Activated B cell treated with CpG ODN at 0.5 μM for 24 hours (primary cell): ENCODE results near the gene WIPF2. TPM values are rescaled to one million over a fixed set of nuclear protein-coding genes. Genes with fewer than 3 reads are reported as not detected.

Experiments used
- ATAC-seq: fragments of 200-7000 bp; cut with Tn5 transposase; one replicate; pipeline ENCODE4 v1.10.0; 2021; ENCODE audit warnings: low read depth, mild to moderate bottlenecking, moderate library complexity
- CTCF ChIA-PET: fragments of 350-600 bp; sonication (Branson Sonifier 250); formaldehyde crosslinking; loops from one replicate; lab custom pipeline; 2021; ENCODE audit warnings: antibody characterized with exemption; lab: Charles Lee
- POLR2A ChIA-PET: fragments of 350-600 bp; sonication (Branson Sonifier 250); formaldehyde crosslinking; loops from one replicate; lab custom pipeline; 2021; ENCODE audit warnings: antibody characterized with exemption; lab: Charles Lee
- DNase-seq: peaks from one replicate; pipeline ENCODE4 v3.0.0; 2022
- H3K27ac Mint-ChIP-seq: one replicate; pipeline ENCODE4 v1.8.0; 2020; ENCODE audit warnings: mixed read lengths
- H3K27me3 Mint-ChIP-seq: one replicate; pipeline ENCODE4 v1.8.0; 2021; ENCODE audit warnings: mixed read lengths
- H3K36me3 Mint-ChIP-seq: one replicate; pipeline ENCODE4 v1.8.0; 2021; ENCODE audit warnings: low read depth, mixed read lengths
- H3K4me1 Mint-ChIP-seq: one replicate; pipeline ENCODE4 v1.8.0; 2021; ENCODE audit warnings: mixed read lengths
- H3K4me3 Mint-ChIP-seq: one replicate; pipeline ENCODE4 v1.8.0; 2020; ENCODE audit warnings: mild to moderate bottlenecking, mixed read lengths
- H3K9me3 Mint-ChIP-seq: one replicate; pipeline ENCODE4 v1.8.0; 2020; ENCODE audit warnings: mixed read lengths
- intact Hi-C: fragments of 100-400 bp; cut with micrococcal nuclease; formaldehyde crosslinking; loops from one replicate; pipeline ENCODE4 v1.15.1; 2024
- total RNA-seq: library from RNA; stranded (reverse); gene quantifications from 2 replicates; pipeline ENCODE4 v1.2.3, GENCODE V29; 2022
- TF ChIP-seq, protein P1 (sequence below): fragments of 200-600 bp; IDR thresholded peaks from one replicate; pipeline ENCODE4 v1.8.0; 2022; ENCODE audit warnings: antibody characterized with exemption, mild to moderate bottlenecking

WIPF2 gene
- total RNA-seq, 1 donor from 2014 or later = 32.9 TPM

- no peak for DNase-seq
- ChIA-PET CTCF (interaction anchor here (0.9 to 5.4 kb wide), 10 partner anchors 9 to 35 kb away, joined by 3 to 53 read pairs (median 3); no protein-coding TSS in a partner anchor), POLR2A (interaction anchor here (0.5 to 7.4 kb wide), 18 partner anchors 13 to 1362 kb away, joined by 3 to 154 read pairs (median 4); partner anchors contain the start of genes CASC3, CCR7, EIF1 and RARA)
- no peaks in the 10 kb centered on the region for H3K9me3 Mint-ChIP-seq
- ATAC-seq = peak; percentile 18
- TF ChIP-seq, protein P1, sequence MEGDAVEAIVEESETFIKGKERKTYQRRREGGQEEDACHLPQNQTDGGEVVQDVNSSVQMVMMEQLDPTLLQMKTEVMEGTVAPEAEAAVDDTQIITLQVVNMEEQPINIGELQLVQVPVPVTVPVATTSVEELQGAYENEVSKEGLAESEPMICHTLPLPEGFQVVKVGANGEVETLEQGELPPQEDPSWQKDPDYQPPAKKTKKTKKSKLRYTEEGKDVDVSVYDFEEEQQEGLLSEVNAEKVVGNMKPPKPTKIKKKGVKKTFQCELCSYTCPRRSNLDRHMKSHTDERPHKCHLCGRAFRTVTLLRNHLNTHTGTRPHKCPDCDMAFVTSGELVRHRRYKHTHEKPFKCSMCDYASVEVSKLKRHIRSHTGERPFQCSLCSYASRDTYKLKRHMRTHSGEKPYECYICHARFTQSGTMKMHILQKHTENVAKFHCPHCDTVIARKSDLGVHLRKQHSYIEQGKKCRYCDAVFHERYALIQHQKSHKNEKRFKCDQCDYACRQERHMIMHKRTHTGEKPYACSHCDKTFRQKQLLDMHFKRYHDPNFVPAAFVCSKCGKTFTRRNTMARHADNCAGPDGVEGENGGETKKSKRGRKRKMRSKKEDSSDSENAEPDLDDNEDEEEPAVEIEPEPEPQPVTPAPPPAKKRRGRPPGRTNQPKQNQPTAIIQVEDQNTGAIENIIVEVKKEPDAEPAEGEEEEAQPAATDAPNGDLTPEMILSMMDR = no peak
- peaks cover 97% of the 10 kb centered on the region for H3K4me1 Mint-ChIP-seq
- peaks cover 19% of the 10 kb centered on the region for H3K36me3 Mint-ChIP-seq
- peak overlapping the region; percentile 93 for H3K4me3 Mint-ChIP-seq
- peak overlapping the region; percentile 98 for H3K27ac Mint-ChIP-seq
- intact Hi-C loops = loop anchor here (1.0 to 10.0 kb wide), 3 partner anchors 12 to 571 kb away; no protein-coding TSS in a partner anchor
- H3K27me3 Mint-ChIP-seq = no peaks in the 10 kb centered on the region
These were observed 107.1 kb downstream of the WIPF2 start for GRCh38 chr17:40326014-40326831.

- Mint-ChIP-seq H3K9me3 (no peaks in the 10 kb centered on the region), H3K4me3 (peak overlapping the region; percentile 93), H3K36me3 (peaks cover 25% of the 10 kb centered on the region), H3K4me1 (peaks cover 97% of the 10 kb centered on the region), H3K27me3 (no peaks in the 10 kb centered on the region), H3K27ac (peak overlapping the region; percentile 98)
- TF ChIP-seq, protein P1 = no peak
- ATAC-seq (no peak), DNase-seq (no peak)
- POLR2A ChIA-PET = interaction anchor here (0.6 to 7.4 kb wide), 10 partner anchors 13 to 235 kb away, joined by 3 to 154 read pairs (median 6); partner anchors contain the start of genes RARA and TOP2A
- intact Hi-C loops = loop anchor here (1.0 to 10.0 kb wide), 3 partner anchors 13 to 572 kb away; no protein-coding TSS in a partner anchor
- CTCF ChIA-PET = interaction anchor here (1.2 to 5.4 kb wide), 5 partner anchors 12 to 29 kb away, joined by 3 to 53 read pairs (median 8); no protein-coding TSS in a partner anchor
These were observed 107.7 kb downstream of the WIPF2 start for GRCh38 chr17:40326832-40327199.

DNA sequence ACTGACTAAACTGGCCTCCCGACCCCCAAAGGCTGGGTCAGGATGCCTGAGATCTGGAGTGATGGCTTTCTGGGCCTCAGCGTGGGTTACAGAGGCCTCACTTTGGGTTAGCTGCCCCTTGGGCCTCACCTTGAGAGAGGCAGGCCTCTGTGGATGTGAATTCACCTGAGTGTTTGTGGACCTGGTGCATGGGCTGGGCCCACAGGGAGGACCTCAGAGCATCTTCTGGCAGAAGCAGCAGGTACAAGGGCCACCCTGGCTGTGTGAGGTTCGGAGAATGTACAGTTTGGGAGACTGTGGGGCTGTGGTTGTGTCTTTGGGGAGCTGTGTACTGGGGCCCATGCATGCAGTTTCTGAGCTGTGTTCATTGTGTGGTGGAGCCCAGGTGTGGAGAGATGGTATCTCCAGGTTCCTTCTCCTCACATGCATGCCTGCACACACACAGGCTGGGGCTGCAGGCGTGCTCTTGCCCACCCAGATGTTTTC lies 108.2 kb downstream of the WIPF2 start:
- Mint-ChIP-seq H3K4me1 (peaks cover 94% of the 10 kb centered on the region), H3K27me3 (no peaks in the 10 kb centered on the region), H3K36me3 (peaks cover 22% of the 10 kb centered on the region), H3K4me3 (peak overlapping the region; percentile 93), H3K27ac (peak overlapping the region; percentile 98), H3K9me3 (no peaks in the 10 kb centered on the region)
- ChIA-PET POLR2A (interaction anchor here (0.5 to 7.4 kb wide), 9 partner anchors 8 to 206 kb away, joined by 3 to 154 read pairs (median 8); partner anchors contain the start of genes RARA and TOP2A), CTCF (interaction anchor here (1.2 to 5.4 kb wide), 4 partner anchors 12 to 26 kb away, joined by 3 to 53 read pairs (median 14); no protein-coding TSS in a partner anchor)
- no peak for ATAC-seq
- intact Hi-C loops = loop anchor here (10.0 kb wide), 1 partner anchor 572 kb away; no protein-coding TSS in a partner anchor
- TF ChIP-seq, protein P1 = no peak
- DNase-seq = no peak

DNA sequence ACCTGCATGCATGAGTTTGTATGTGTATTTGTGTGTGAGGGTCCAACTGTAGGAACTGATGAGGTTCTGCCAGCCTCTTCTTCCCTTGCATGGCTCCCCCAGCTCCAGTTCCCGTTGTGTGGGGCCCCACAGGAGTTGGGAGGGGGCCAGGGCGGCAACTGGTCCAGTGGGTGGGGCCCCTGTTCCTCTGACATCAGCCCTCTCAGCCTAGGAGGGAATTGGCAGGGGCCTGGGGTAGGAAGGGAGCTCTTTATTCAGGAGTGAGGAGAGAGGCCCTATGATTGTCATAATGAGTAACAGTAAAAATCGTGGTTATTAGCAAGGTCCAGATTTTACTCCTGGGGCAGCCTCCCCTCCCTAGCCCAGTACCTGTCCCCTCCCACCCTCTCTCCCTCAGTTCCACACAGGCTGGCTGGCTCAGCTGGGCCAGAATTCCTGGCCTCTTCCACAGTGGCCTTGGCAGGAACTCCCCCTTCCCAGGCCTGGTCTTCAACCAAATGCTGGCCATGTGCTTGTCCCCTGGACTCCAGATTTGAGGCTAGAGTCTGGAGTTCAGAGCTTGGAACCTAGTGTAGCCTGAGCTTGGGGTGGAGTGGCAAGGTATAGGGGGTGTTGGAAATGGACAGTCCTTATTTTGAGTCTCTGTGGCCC lies 108.8 kb downstream of the WIPF2 start:
- intact Hi-C loops = loop anchor here (10.0 kb wide), 1 partner anchor 573 kb away; no protein-coding TSS in a partner anchor
- DNase-seq (no peak), ATAC-seq (no peak)
- Mint-ChIP-seq H3K4me1 (peaks cover 94% of the 10 kb centered on the region), H3K27me3 (no peaks in the 10 kb centered on the region), H3K36me3 (peaks cover 25% of the 10 kb centered on the region), H3K9me3 (no peaks in the 10 kb centered on the region), H3K4me3 (peak overlapping the region; percentile 93), H3K27ac (peak overlapping the region; percentile 98)
- TF ChIP-seq, protein P1 = no peak
- ChIA-PET POLR2A (interaction anchor here (0.5 to 7.4 kb wide), 7 partner anchors 9 to 44 kb away, joined by 3 to 154 read pairs (median 7); partner anchors contain the start of gene RARA), CTCF (interaction anchor here (1.0 to 5.4 kb wide), 4 partner anchors 9 to 26 kb away, joined by 3 to 53 read pairs (median 6); no protein-coding TSS in a partner anchor)
